Measurements from ENCODE around the gene KCNQ1OT1.
A peak's percentile ranks its signal among the peaks of the same experiment; 100 is the strongest.

KCNQ1OT1 gene

GRCh38 chr11:2699531-2700414 is at the start of gene KCNQ1OT1:
Gene KCNQ1OT1, minus strand, starts transcription at chr11:2699994.
- DNase-seq (ENCODE audit: low spot score) (peak; percentile 90), FAIRE-seq (no peak)

- no peak for FAIRE-seq
Measured at GRCh38 chr11:2748814-2749554, 49.2 kb upstream of the KCNQ1OT1 start.

GRCh38 chr11:2748061-2748813 is 48.4 kb upstream of the KCNQ1OT1 start:
- DNase-seq (ENCODE audit: low spot score) (no peak), FAIRE-seq (no peak)

More at GRCh38 chr11:2748814-2749554, 49.2 kb upstream of the KCNQ1OT1 start:
- DNase-seq (ENCODE audit: low spot score), result no peak

- FAIRE-seq (no peak), DNase-seq (ENCODE audit: low spot score) (no peak)
Measured at GRCh38 chr11:2747248-2748027, 47.6 kb upstream of the KCNQ1OT1 start.

- no peak for FAIRE-seq
- no peak for DNase-seq (ENCODE audit: low spot score)
Measured at GRCh38 chr11:2746401-2747247, 46.8 kb upstream of the KCNQ1OT1 start.

- FAIRE-seq, result no peak
Measured at GRCh38 chr11:2745511-2745910, 45.7 kb upstream of the KCNQ1OT1 start.

GRCh38 chr11:2744166-2744565 is 44.4 kb upstream of the KCNQ1OT1 start:
- DNase-seq (ENCODE audit: low spot score) (no peak), FAIRE-seq (no peak)

More at GRCh38 chr11:2745511-2745910, 45.7 kb upstream of the KCNQ1OT1 start:
- no peak for DNase-seq (ENCODE audit: low spot score)

GRCh38 chr11:2743427-2744110 is 43.8 kb upstream of the KCNQ1OT1 start:
- no peak for FAIRE-seq

GRCh38 chr11:2742611-2743426 is 43.0 kb upstream of the KCNQ1OT1 start:
- FAIRE-seq (no peak), DNase-seq (ENCODE audit: low spot score) (no peak)

More at GRCh38 chr11:2743427-2744110, 43.8 kb upstream of the KCNQ1OT1 start:
- no peak for DNase-seq (ENCODE audit: low spot score)

GRCh38 chr11:2742201-2742600 is 42.4 kb upstream of the KCNQ1OT1 start:
- DNase-seq (ENCODE audit: low spot score) (no peak), FAIRE-seq (no peak)

GRCh38 chr11:2741377-2742131 is 41.8 kb upstream of the KCNQ1OT1 start:
- DNase-seq (ENCODE audit: low spot score), result peak; percentile 49
- no peak for FAIRE-seq

GRCh38 chr11:2741006-2741376 is 41.2 kb upstream of the KCNQ1OT1 start:
- DNase-seq (ENCODE audit: low spot score) (no peak), FAIRE-seq (no peak)

- DNase-seq (ENCODE audit: low spot score) (no peak), FAIRE-seq (no peak)
Measured at GRCh38 chr11:2740275-2740940, 40.6 kb upstream of the KCNQ1OT1 start.

- no peak for DNase-seq (ENCODE audit: low spot score)
- FAIRE-seq, result no peak
Measured at GRCh38 chr11:2739531-2740274, 39.9 kb upstream of the KCNQ1OT1 start.

GRCh38 chr11:2738551-2739431 is 39.0 kb upstream of the KCNQ1OT1 start:
- FAIRE-seq, result no peak

More at GRCh38 chr11:2738551-2739431, 39.0 kb upstream of the KCNQ1OT1 start:
- DNase-seq (ENCODE audit: low spot score), result no peak
